HEK293 (cell line): ENCODE data around the gene UNC80.

Experiments used
- CTCF ChIA-PET: fragments of 350-600 bp; formaldehyde crosslinking; extraction: SDS; loops from one replicate; lab custom pipeline; 2021; ENCODE audit warnings: antibody characterized with exemption; lab: Yijun Ruan, JAX
- POLR2A ChIA-PET: fragments of 300-600 bp; formaldehyde crosslinking; extraction: SDS; loops from one replicate; lab custom pipeline; 2020; ENCODE audit warnings: antibody characterized with exemption, inconsistent platforms; lab: Yijun Ruan, JAX
- H3K27ac ChIP-seq: fragments of 200-500 bp; sonication (Bioruptor generic); 2 replicates; pipeline ENCODE4 v1.5.1; 2014; ENCODE audit warnings: low read depth, low read length, control low read depth, inconsistent platforms; ENCODE audit errors: extremely low read depth
- H3K36me3 ChIP-seq, 2 experiments: fragments of 200-500 bp in 1 of 2; sonication (Bioruptor generic) in 1 of 2; 1 replicate in 1 of 2; 2 replicates in 1 of 2; pipeline ENCODE4 v1.5.1; 2014 to 2017; ENCODE audit warnings: inconsistent platforms in 2 of 2, low read length in 2 of 2; ENCODE audit not compliant: control insufficient read depth in 2 of 2, insufficient read depth in 1 of 2
- H3K4me1 ChIP-seq: fragments of 200-500 bp; sonication (Bioruptor generic); 2 replicates; pipeline ENCODE4 v1.5.1; 2014; ENCODE audit warnings: mild to moderate bottlenecking, low read length, inconsistent platforms; ENCODE audit not compliant: control insufficient read depth, insufficient read depth
- H3K4me3 ChIP-seq: 2 replicates; pipeline ENCODE4 v1.5.1; 2011; ENCODE audit warnings: low read depth, mild to moderate bottlenecking, control low read depth, low read length, moderate library complexity
- H3K9me3 ChIP-seq: fragments of 200-500 bp; sonication (Bioruptor generic); 2 replicates; pipeline ENCODE4 v1.5.1; 2014; ENCODE audit warnings: low read depth, low read length, inconsistent platforms; ENCODE audit not compliant: control insufficient read depth, insufficient read depth
- ATF2 ChIP-seq: fragments of 450-650 bp; formaldehyde crosslinking; IDR thresholded peaks from 2 replicates; pipeline ENCODE4 v1.5.1; 2016; ENCODE audit warnings: missing biosample characterization, missing genetic modification characterization, low read depth
- GLIS1 ChIP-seq: fragments of 450-650 bp; formaldehyde crosslinking; IDR thresholded peaks from 2 replicates; pipeline ENCODE4 v1.5.1; 2016; ENCODE audit warnings: missing biosample characterization, missing genetic modification characterization
- OSR2 ChIP-seq: fragments of 450-650 bp; formaldehyde crosslinking; IDR thresholded peaks from 2 replicates; pipeline ENCODE4 v1.5.1; 2016; ENCODE audit warnings: missing biosample characterization, missing genetic modification characterization
- REST ChIP-seq: fragments of 450-650 bp; formaldehyde crosslinking; IDR thresholded peaks from 2 replicates; pipeline ENCODE4 v1.5.1; 2016; ENCODE audit warnings: missing biosample characterization, missing genetic modification characterization
- ZBTB1 ChIP-seq: fragments of 450-650 bp; formaldehyde crosslinking; IDR thresholded peaks from 2 replicates; pipeline ENCODE4 v1.5.1; 2016; ENCODE audit warnings: missing biosample characterization, missing genetic modification characterization
- ZBTB6 ChIP-seq: fragments of 450-650 bp; formaldehyde crosslinking; IDR thresholded peaks from 2 replicates; pipeline ENCODE4 v1.5.1; 2017; ENCODE audit warnings: missing biosample characterization, missing genetic modification characterization
- ZEB2 ChIP-seq: fragments of 450-650 bp; formaldehyde crosslinking; IDR thresholded peaks from 2 replicates; pipeline ENCODE4 v1.5.1; 2016; ENCODE audit warnings: missing biosample characterization, missing genetic modification characterization
- ZIC2 ChIP-seq: fragments of 450-650 bp; formaldehyde crosslinking; IDR thresholded peaks from 2 replicates; pipeline ENCODE4 v1.5.1; 2016; ENCODE audit warnings: missing biosample characterization, missing genetic modification characterization
- ZNF114 ChIP-seq: fragments of 450-650 bp; formaldehyde crosslinking; IDR thresholded peaks from 2 replicates; pipeline ENCODE4 v1.5.0; 2017; ENCODE audit warnings: missing biosample characterization, missing genetic modification characterization
- ZNF214 ChIP-seq: fragments of 450-650 bp; formaldehyde crosslinking; IDR thresholded peaks from 2 replicates; pipeline ENCODE4 v1.5.1; 2017; ENCODE audit warnings: missing biosample characterization, mild to moderate bottlenecking, missing genetic modification characterization, borderline replicate concordance
- ZNF37A ChIP-seq: fragments of 450-650 bp; IDR thresholded peaks from 2 replicates; pipeline ENCODE4 v1.5.1; 2018; ENCODE audit warnings: missing biosample characterization, missing genetic modification characterization
- ZNF488 ChIP-seq: fragments of 450-650 bp; formaldehyde crosslinking; IDR thresholded peaks from 2 replicates; pipeline ENCODE4 v1.5.1; 2016; ENCODE audit warnings: missing biosample characterization, missing genetic modification characterization
- ZNF571 ChIP-seq: fragments of 450-650 bp; formaldehyde crosslinking; IDR thresholded peaks from 2 replicates; pipeline ENCODE4 v1.5.0; 2017; ENCODE audit warnings: missing biosample characterization, missing genetic modification characterization
- ZNF629 ChIP-seq: fragments of 450-650 bp; formaldehyde crosslinking; IDR thresholded peaks from 2 replicates; pipeline ENCODE4 v1.5.1; 2017; ENCODE audit warnings: missing biosample characterization, missing genetic modification characterization
- ZNF660 ChIP-seq: fragments of 450-650 bp; IDR thresholded peaks from 2 replicates; pipeline ENCODE4 v1.5.1; 2018; ENCODE audit warnings: missing biosample characterization, mild to moderate bottlenecking, missing genetic modification characterization
- ZSCAN18 ChIP-seq: fragments of 450-650 bp; formaldehyde crosslinking; IDR thresholded peaks from 2 replicates; pipeline ENCODE4 v1.5.1; 2016; ENCODE audit warnings: missing biosample characterization, missing genetic modification characterization
- ZSCAN23 ChIP-seq: fragments of 450-650 bp; formaldehyde crosslinking; IDR thresholded peaks from 2 replicates; pipeline ENCODE4 v1.5.1; 2016; ENCODE audit warnings: missing biosample characterization, missing genetic modification characterization

The UNC80 gene

GRCh38 chr2:210034087-210034683, 262.6 kb downstream of the UNC80 start (continued):
- no peak for TF ChIP-seq ZNF629 (tag by site-specific recombination)
- no peak for TF ChIP-seq ZNF37A
- TF ChIP-seq ZBTB1 (tag by site-specific recombination): no peak
- TF ChIP-seq ZIC2 (tag by site-specific recombination): no peak
- no peak for TF ChIP-seq ZNF660

GRCh38 chr2:210035679-210036078, 264.0 kb downstream of the UNC80 start:
- Histone ChIP-seq H3K27ac (no peak overlapping the region), H3K4me3 (no peak overlapping the region), H3K9me3 (no peaks in the 10 kb centered on the region), H3K36me3 (peaks cover 0 to 5% of the 10 kb centered on the region in 2 experiments; a peak in 1 of 3 replicates), H3K4me1 (no peaks in the 10 kb centered on the region)
- CTCF ChIA-PET: interaction anchor here (0.6 kb wide), 1 partner anchor 40 kb away, joined by 3 read pairs; no protein-coding TSS in a partner anchor
- POLR2A ChIA-PET: no interaction called here
- no peak for TF ChIP-seq OSR2 (tag by site-specific recombination)
- no peak for TF ChIP-seq ATF2 (tag by site-specific recombination)
- TF ChIP-seq REST: no peak
- TF ChIP-seq ZNF214 (tag by site-specific recombination): no peak
- TF ChIP-seq ZBTB6 (tag by site-specific recombination): no peak
- no peak for TF ChIP-seq ZSCAN23 (tag by site-specific recombination)
- TF ChIP-seq GLIS1 (tag by site-specific recombination): no peak
- TF ChIP-seq ZSCAN18: no peak
- no peak for TF ChIP-seq ZNF114 (tag by site-specific recombination)
- TF ChIP-seq ZNF37A: no peak
- TF ChIP-seq ZNF488 (tag by site-specific recombination): no peak
- TF ChIP-seq ZEB2 (tag by site-specific recombination): no peak
- TF ChIP-seq ZNF571 (tag by site-specific recombination): no peak
